Psoas muscle (tissue), 8 donors: ENCODE results near the gene SUSD3. TPM values are rescaled to one million over a fixed set of nuclear protein-coding genes. Genes with fewer than 3 reads are reported as not detected.

ENCODE experiments used
- ATAC-seq, 4 donors: fragments of 200-7000 bp; cut with Tn5 transposase; one replicate each; pipeline ENCODE4 v1.9.1; 2020; ENCODE audit warnings: moderate library complexity in 3 of 4, mild to moderate bottlenecking in 2 of 4
- DNase-seq, 2 donors: peaks; one replicate each; pipeline ENCODE4 v3.0.0-alpha.2; 2020
- H3K27ac ChIP-seq: fragments of 200-600 bp; one replicate; pipeline ENCODE4 v1.8.0; 2022
- H3K27me3 ChIP-seq, 3 donors: fragments of 200-600 bp in 1 of 3; one replicate each; pipeline versions ENCODE4 v1.6.1 to v1.8.0; 2013 to 2022; ENCODE audit warnings: low read length in 2 of 3, mild to moderate bottlenecking in 2 of 3, moderate library complexity in 1 of 3; ENCODE audit not compliant: insufficient read depth in 3 of 3
- H3K36me3 ChIP-seq, 2 donors: fragments of 200-600 bp in 1 of 2; one replicate each; pipeline versions ENCODE4 v1.6.1 to v1.8.0; 2013 to 2022; ENCODE audit warnings: low read depth in 1 of 2, mild to moderate bottlenecking in 1 of 2, moderate library complexity in 1 of 2; ENCODE audit not compliant: insufficient read depth in 1 of 2
- H3K4me1 ChIP-seq: fragments of 200-600 bp; one replicate; pipeline ENCODE4 v1.8.0; 2022
- H3K4me3 ChIP-seq: fragments of 200-600 bp; one replicate; pipeline ENCODE4 v1.8.0; 2022; ENCODE audit warnings: mild to moderate bottlenecking
- H3K9me3 ChIP-seq: fragments of 200-600 bp; one replicate; pipeline ENCODE4 v1.8.0; 2022
- CTCF ChIP-seq: fragments of 200-600 bp; IDR thresholded peaks from one replicate; pipeline ENCODE4 v1.8.0; 2022; ENCODE audit warnings: antibody characterized with exemption
- WGBS, 3 donors: extraction: QIAGEN DNeasy Blood & Tissue Kit; methylation state at CpG; one replicate each; pipeline versions ENCODE4 v1.1.6 to v1.1.7; 2013; 5-methylcytosine and 5-hydroxymethylcytosine counted together
- intact Hi-C, 2 donors: fragments of 100-400 bp; cut with DNase I; formaldehyde crosslinking; loops; one replicate each; pipeline versions ENCODE4 v1.11.0 to v1.14.2; 2022
- polyA plus RNA-seq, 3 donors: library from polyadenylated mRNA; stranded (reverse); fragments of 200-250 nt; gene quantifications; one replicate each; pipeline ENCODE4 v1.2.3, GENCODE V29; 2013
- total RNA-seq, 4 donors: library from RNA; stranded (reverse); fragmentation: NEBNext Ultra II Directional in 2 of 4; extraction: Animal tissue kit (Norgen Biotek cat#: 25700) in 2 of 4; gene quantifications; one replicate each; pipeline versions ENCODE4 v1.2.1 to v1.2.4, GENCODE V29; 2021 to 2023
- donor health status: healthy with polysubstance abuse.
- donor health status: DM: no; HTN: no; CAD: no; lungs with moderate emphysema.
- donor health status: Bipolar disorder and iron deficiency.
- donor health status: healthy.
- donor health status: DM: yes; HTN: yes; CAD: no.
- donor health status: DM: no; HTN: no; CAD: no.
- donor health status: DM: no; HTN: no; CAD: no.
- donor health status: DM: yes; HTN: yes; CAD: no.

Gene SUSD3
- total and polyA plus RNA-seq, 7 donors: 0.13 to 0.65 (median 0.34) TPM; not detected in 2

GRCh38 chr9:93061260-93061751 lies 2.8 kb downstream of the SUSD3 start:
- Histone ChIP-seq H3K27me3 (peaks cover 0 to 35% (median 0%) of the 10 kb centered on the region in 3 donors), H3K4me1 (no peaks in the 10 kb centered on the region), H3K36me3 (no peaks in the 10 kb centered on the region), H3K4me3 (no peak overlapping the region), H3K27ac (no peak overlapping the region), H3K9me3 (no peaks in the 10 kb centered on the region)
- ATAC-seq (no peak), DNase-seq (no peak)
- no peak for TF ChIP-seq CTCF
- 86 to 91% (median 90%) methylated on average over 4 of the region's 4 CpGs for WGBS, 3 donors
- intact Hi-C loops: no loop called here

- no peak for TF ChIP-seq CTCF
- intact Hi-C loops: no loop called here
Observed at GRCh38 chr9:93061791-93062763, 3.6 kb downstream of the SUSD3 start.

GRCh38 chr9:93064392-93065134 lies 6.1 kb downstream of the SUSD3 start:
- H3K27me3 ChIP-seq: peaks cover 0 to 27% (median 0%) of the 10 kb centered on the region in 3 donors
- intact Hi-C loops: no loop called here
- 73 to 76% (median 76%) methylated on average over 12 of the region's 12 CpGs for WGBS, 3 donors
- H3K27ac ChIP-seq: no peak overlapping the region
- H3K4me1 ChIP-seq: no peaks in the 10 kb centered on the region
- DNase-seq (peak in 1 of 2 donors; percentile 57), ATAC-seq (peak in 1 of 4 donors; percentile 27)
- no peak overlapping the region for H3K4me3 ChIP-seq
- no peak for TF ChIP-seq CTCF
- no peaks in the 10 kb centered on the region for H3K9me3 ChIP-seq
- H3K36me3 ChIP-seq: no peaks in the 10 kb centered on the region

More at GRCh38 chr9:93061791-93062763, 3.6 kb downstream of the SUSD3 start:
- WGBS, 3 donors: 71 to 77% (median 75%) methylated on average over 19 of the region's 19 CpGs
- Histone ChIP-seq H3K9me3 (no peaks in the 10 kb centered on the region), H3K36me3 (no peaks in the 10 kb centered on the region), H3K4me1 (no peaks in the 10 kb centered on the region), H3K4me3 (no peak overlapping the region), H3K27ac (no peak overlapping the region), H3K27me3 (peaks cover 0 to 35% (median 0%) of the 10 kb centered on the region in 3 donors)
- ATAC-seq (no peak), DNase-seq (no peak)

GRCh38 chr9:93065135-93065720 lies 6.7 kb downstream of the SUSD3 start:
- Histone ChIP-seq H3K4me1 (no peaks in the 10 kb centered on the region), H3K27ac (no peak overlapping the region), H3K4me3 (no peak overlapping the region), H3K27me3 (peaks cover 0 to 22% (median 0%) of the 10 kb centered on the region in 3 donors), H3K9me3 (no peaks in the 10 kb centered on the region), H3K36me3 (no peaks in the 10 kb centered on the region)
- DNase-seq (no peak), ATAC-seq (no peak)
- intact Hi-C loops: no loop called here
- 53 to 62% (median 55%) methylated on average over 15 of the region's 15 CpGs for WGBS, 3 donors
- no peak for TF ChIP-seq CTCF
